Esophagus muscularis mucosa (tissue), 3 donors: ENCODE results near the gene MSI2.

Experiments
- POLR2A ChIP-seq: fragments of 450-650 bp; IDR thresholded peaks from one replicate; pipeline ENCODE4 v1.6.1; 2017; ENCODE audit warnings: antibody characterized with exemption, moderate library complexity, mild to moderate bottlenecking, low read depth
- TF ChIP-seq, protein P1 (sequence below), 3 experiments: fragments of 200-600 bp in 2 of 3; fragments of 450-650 bp in 1 of 3; sonication (generic) in 2 of 3; IDR thresholded peaks; one replicate each; pipeline ENCODE4 v1.5.1; 2017 to 2019; ENCODE audit warnings: antibody characterized with exemption in 3 of 3, mild to moderate bottlenecking in 2 of 3, moderate library complexity in 1 of 3

DNA sequence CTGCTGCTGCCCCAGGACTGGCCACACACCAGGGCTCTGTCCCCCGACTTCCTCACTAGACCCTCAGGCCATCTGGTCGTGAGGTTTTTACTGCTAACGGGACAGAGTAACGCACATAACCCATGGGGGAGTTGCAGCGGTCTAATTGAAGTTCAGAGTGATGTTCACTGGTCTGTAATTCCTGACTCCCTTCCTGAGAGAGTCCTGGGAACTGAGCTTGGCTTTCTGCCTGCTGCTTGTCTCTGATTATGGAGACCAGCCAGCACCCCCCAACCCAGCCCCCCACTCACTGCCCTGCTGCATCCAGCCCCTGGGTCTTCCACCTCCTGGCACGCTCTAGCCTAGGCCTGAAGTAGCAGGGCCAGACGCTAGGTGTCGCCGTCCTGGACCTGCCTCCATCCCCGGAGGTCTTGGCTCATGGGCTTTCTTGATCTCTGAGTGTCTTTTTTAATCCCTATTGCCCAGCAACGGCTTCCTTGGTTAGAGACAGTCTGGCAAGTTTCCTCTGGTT lies 295.8 kb downstream of the MSI2 start:
- TF ChIP-seq, protein P1, sequence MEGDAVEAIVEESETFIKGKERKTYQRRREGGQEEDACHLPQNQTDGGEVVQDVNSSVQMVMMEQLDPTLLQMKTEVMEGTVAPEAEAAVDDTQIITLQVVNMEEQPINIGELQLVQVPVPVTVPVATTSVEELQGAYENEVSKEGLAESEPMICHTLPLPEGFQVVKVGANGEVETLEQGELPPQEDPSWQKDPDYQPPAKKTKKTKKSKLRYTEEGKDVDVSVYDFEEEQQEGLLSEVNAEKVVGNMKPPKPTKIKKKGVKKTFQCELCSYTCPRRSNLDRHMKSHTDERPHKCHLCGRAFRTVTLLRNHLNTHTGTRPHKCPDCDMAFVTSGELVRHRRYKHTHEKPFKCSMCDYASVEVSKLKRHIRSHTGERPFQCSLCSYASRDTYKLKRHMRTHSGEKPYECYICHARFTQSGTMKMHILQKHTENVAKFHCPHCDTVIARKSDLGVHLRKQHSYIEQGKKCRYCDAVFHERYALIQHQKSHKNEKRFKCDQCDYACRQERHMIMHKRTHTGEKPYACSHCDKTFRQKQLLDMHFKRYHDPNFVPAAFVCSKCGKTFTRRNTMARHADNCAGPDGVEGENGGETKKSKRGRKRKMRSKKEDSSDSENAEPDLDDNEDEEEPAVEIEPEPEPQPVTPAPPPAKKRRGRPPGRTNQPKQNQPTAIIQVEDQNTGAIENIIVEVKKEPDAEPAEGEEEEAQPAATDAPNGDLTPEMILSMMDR (IDR thresholded peaks at IDR 0.05) = peak; percentile 53 to 67 (median 59)
- TF ChIP-seq POLR2A = no peak
